Anterior cingulate cortex (tissue), 58 donors: ENCODE data around the gene ITGAX.
A peak's percentile ranks its signal among the peaks of the same experiment; 100 is the strongest.

ENCODE experiments used
- DNase-seq, 58 donors: peaks; one replicate each; lab custom pipeline; 2025; lab: John Stamatoyannopoulos, UW

Gene ITGAX

DNA sequence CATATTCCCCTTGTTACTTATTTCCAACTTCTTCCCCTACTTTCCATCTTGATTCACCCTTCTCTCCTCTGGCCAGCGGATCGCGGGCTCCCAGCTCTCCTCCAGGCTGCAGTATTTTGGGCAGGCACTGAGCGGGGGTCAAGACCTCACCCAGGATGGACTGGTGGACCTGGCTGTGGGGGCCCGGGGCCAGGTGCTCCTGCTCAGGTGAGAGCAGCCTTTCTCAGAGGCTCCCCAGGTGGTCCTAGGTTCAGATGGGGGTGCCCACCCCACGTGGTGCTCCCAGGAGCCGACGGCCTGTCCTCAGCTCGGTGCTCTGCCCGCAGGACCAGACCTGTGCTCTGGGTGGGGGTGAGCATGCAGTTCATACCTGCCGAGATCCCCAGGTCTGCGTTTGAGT, 16.0 kb downstream of the ITGAX start:
- DNase-seq, result no peak

DNA sequence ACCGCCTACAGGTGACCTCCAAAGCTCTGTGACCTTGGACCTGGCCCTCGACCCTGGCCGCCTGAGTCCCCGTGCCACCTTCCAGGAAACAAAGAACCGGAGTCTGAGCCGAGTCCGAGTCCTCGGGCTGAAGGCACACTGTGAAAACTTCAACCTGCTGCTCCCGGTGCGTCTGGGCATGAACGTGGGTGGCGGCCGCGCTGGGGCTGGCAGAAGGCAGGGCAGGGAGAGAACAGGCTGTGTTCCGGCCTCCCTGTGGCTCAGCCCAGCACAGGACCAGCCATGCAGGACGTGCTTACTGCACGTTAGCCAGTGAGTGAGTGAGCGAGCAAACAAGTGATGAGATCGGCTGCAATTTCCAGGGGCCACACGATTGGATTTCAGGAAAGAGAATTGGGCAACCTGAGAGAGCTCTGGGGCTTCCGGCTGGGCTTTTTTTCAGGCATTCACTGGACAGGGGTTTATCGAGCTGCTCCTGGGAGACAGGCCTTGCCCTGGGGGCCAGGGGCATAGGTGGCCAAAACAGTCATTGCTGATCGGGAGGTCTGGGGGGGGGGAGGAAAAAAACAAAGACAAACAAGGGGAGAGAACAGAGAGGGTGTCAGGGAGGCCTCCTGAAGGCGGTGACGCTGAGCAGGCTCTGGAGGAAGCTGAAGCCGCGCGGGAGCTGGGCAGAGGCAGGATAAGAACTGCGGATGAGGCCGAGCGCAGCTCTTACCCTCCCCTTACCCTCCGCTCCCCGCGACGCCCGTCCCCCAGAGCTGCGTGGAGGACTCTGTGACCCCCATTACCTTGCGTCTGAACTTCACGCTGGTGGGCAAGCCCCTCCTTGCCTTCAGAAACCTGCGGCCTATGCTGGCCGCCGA, 16.9 kb downstream of the ITGAX start:
- DNase-seq, result no peak

DNA sequence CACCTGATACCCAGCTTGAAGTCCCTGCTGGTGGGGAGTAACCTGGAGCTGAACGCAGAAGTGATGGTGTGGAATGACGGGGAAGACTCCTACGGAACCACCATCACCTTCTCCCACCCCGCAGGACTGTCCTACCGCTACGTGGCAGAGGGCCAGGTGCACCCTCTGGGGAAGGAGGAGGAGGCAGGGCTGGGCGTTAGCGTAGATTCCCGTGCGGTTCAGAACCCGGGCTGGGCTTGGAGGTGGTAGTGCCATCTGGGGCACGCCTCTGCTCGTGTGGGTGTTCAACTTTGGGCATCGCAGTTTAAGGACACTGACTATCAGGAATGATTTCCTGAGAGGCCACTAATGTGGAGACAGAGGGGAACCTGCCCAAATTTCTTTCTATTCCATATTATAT, 18.3 kb downstream of the ITGAX start:
- DNase-seq, result no peak

DNA sequence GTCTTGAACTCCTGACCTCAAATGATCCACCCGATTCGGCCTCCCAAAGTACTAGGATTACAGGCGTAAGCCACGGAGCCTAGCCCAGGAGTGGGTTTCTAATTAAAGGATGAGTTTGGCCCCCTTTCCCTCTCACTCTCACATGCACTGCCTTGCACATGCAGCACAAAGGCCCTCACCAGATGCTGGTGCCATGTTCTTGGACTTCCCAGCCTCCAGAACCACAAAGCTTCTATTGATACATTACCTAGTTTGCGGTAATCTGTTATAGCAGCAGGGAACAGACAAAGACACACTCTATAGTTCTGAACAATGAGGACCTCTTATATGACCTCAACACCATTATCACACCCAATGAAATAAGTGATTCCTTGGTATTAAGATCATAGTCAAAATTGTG, 20.3 kb downstream of the ITGAX start:
- no peak for DNase-seq

DNA sequence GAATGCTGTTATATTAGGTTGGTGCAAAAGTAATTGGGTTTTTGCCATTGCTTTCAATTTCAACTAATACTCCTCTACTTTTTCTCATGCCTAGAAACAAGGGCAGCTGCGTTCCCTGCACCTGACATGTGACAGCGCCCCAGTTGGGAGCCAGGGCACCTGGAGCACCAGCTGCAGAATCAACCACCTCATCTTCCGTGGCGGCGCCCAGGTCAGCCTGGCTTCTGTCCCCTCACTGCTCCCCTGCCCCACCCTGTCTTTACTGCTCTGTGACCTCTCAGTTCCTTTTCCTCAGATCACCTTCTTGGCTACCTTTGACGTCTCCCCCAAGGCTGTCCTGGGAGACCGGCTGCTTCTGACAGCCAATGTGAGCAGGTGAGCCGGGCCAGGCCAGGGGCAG, 21.7 kb downstream of the ITGAX start:
- DNase-seq, result no peak

DNA sequence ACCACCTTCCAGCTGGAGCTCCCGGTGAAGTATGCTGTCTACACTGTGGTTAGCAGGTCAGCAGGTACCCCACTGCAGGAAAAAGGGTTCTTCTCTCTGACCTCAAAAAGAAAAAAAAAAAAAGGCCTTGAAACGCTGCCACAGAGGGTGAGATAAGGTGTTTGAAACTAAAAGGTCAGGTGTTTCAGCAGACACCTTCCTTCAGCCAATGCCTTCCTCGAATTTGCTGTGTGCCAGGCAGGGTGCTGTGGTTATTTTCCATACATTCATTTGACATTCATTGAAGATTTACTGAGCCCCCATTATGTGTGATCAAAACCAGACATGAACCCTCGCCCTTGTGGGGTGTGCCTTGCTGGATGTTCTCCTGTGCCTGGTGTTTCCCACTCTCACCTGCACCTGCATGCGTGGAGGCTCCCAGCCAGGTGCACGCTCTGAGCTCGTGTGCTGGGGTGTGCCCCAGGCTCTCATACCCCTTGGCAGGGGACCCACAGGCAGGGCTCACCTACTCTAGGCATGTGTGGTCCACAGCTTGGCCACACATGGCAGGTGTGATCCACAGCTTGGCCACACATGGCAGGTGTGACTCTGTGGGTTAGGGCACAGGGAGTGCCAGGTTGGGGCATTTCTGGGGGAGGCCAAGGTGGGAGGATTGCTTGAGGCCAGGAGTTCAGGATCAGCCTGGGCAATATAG, 22.4 kb downstream of the ITGAX start:
- no peak for DNase-seq

DNA sequence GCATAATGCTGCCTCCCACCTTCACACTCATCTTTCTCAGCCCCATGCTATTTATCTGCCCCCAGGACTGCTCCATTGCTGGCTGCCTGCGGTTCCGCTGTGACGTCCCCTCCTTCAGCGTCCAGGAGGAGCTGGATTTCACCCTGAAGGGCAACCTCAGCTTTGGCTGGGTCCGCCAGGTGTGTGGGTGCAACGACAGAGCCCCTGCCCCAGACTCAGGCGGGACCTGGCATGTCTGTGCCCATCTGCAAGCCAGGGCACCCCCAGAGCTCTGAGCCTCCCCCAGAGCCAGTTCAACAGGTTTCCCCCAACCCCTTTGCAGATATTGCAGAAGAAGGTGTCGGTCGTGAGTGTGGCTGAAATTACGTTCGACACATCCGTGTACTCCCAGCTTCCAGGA, 25.2 kb downstream of the ITGAX start:
- no peak for DNase-seq

DNA sequence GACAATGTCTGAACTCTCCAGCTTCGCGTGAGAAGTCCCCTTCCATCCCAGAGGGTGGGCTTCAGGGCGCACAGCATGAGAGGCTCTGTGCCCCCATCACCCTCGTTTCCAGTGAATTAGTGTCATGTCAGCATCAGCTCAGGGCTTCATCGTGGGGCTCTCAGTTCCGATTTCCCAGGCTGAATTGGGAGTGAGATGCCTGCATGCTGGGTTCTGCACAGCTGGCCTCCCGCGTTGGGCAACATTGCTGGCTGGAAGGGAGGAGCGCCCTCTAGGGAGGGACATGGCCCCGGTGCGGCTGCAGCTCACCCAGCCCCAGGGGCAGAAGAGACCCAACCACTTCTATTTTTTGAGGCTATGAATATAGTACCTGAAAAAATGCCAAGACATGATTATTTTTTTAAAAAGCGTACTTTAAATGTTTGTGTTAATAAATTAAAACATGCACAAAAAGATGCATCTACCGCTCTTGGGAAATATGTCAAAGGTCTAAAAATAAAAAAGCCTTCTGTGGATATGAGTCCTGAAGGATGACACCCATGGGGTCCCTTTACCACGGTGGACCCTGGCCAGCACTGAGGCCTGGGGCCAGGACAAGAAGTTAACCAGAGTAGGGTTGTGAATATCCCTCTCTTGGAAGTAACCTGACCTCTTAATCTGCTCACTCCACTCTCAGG, 27.6 kb downstream of the ITGAX start:
- DNase-seq, result peak in 29 of 58 donors; percentile 2 to 56 (median 21)

DNA sequence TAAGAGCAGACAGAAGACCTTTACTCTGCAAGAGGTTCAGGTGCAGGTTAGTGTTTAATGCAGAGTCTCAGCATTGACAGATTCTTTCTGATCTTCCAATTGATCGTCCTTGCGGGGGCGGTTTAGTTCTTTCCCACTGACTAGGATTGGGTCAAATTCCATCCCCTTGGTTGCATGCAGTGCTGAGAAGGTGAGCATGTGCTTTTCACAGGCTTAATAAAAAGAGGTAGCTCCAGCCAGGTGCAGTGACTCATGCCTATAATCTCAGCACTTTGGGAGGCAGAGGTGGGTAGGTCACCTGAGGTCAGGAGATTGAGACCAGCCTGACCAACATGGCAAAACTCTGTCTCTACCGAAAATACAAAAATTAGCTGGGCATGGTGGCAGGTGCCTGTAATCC, 30.7 kb downstream of the ITGAX start:
- no peak for DNase-seq

DNA sequence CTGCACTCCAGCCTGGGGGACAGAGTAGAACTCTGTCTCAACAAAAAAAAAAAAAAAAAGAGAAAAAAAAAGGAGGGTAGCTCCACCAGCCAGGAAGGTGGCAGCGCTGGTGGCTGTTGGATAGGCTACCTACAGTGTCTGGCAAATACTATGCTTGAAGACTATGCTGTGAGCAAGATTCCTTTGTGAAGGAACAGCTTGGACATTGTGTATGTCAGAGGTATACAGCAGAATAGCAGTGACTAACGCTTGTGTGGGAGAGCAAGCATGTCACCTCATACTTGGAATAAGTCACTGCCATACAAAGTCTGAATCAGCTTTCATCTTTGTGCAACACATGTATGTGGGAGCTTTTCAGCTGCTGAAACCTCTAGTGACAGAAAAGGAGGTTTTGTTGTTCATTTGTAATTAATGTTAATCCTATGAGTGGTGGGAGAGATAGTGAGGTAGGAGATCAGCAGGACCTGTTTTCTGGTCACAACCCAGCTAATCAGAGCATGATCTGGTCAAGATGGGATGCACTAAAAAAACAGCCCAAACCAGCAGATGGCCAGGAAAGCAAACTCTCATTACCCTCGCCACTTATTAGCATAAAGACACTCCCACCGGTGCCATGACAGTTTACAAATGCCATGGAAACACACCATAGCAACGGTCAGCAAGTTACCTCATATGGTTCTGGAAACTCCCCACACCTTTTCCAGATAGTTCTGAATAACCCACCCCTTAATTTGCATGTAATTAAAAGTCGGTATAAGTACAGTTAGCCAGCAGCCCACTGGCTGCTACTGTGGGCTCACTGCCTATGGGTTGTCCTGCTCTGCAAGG, 31.4 kb downstream of the ITGAX start:
- DNase-seq, result peak in 10 of 58 donors; percentile 0 to 64 (median 15)

DNA sequence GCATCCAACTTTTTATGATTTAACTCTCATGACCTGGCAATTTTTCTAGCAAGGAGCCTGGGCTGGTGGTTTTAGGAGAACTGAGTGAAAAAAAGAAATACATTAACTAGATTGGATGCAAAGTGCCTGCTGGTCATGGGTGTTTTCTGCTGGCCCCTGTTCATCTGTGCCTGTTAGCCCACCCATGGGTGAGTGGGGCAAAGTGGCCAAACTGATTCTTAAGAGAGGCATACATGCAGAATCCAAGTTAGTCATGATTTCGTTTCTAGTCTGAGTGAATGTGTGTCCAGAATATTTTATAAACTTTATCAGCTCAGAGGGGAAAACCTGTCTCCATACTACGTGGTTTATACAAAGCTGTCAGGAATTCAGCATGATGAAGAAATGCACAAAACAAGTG, 33.6 kb downstream of the ITGAX start:
- no peak for DNase-seq

DNA sequence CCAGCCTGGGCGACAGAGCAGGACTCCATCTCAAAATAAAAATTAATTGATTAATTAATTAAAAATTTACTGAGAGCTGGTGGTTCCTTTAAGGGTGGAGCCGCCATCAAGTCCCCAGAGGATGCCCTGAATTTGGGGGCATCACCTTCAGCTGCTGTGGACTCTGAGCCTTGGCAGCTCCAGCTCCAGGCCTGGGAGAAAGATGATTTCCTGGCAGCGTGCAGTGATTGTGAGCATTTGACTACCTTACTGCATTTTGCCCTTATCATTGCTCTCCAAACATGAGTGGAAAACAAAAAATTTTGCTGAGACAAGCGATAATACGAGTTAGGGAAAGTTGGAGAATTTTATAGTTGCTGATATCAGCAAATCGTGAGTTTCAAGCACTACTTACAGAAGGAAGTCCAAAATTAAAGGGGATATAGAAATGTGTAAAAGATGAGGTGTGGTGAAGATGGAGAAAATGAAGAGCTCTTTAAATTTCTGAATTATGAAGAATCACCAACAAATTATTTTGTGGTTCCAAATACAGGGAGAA, 35.6 kb downstream of the ITGAX start:
- no peak for DNase-seq

DNA sequence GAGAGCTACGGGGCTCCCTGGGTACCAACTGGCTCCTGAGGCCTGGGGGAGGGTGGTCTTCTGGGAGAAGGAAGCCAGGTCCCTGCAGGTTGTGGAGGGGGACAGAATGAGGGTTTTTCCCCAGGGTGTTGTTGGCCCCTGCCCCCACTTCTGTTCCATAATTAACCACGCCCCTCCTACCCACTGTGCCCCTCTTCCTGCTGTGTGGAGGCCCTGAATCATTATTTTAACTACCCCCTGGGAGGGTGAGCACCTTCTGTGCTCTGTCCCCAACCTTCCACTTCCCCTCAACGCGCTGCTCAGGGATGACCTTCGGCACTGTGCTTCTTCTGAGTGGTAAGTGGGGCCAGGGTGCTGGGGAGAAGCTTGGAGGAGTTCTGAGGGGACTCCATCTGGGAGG, 38.1 kb downstream of the ITGAX start, which contains the start of gene ITGAD:
TSS of gene ITGAD (plus strand) at position 280 of the 400 bp plus-strand sequence. CDS start at position 306, 26 bp downstream.
- no peak for DNase-seq

DNA sequence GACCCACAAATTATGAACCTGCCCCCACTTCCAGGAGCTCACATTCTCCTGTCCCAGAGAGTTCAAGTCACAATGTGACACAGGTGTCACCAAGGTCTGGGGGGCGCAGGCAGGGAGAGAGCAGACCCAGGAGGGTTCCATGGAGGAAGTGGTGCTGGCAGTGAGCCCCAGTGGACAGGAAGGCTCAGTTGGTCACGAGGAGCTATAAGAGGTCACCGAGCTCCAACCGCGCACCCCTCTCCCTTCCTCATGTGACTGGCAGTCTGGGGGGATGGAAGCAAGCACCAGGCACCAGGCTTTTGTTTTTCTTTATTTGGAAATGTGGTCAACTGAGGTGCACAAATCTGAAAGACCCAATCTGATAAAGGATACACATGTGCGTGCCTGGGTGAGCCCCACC, 40.7 kb downstream of the ITGAX start:
- no peak for DNase-seq

DNA sequence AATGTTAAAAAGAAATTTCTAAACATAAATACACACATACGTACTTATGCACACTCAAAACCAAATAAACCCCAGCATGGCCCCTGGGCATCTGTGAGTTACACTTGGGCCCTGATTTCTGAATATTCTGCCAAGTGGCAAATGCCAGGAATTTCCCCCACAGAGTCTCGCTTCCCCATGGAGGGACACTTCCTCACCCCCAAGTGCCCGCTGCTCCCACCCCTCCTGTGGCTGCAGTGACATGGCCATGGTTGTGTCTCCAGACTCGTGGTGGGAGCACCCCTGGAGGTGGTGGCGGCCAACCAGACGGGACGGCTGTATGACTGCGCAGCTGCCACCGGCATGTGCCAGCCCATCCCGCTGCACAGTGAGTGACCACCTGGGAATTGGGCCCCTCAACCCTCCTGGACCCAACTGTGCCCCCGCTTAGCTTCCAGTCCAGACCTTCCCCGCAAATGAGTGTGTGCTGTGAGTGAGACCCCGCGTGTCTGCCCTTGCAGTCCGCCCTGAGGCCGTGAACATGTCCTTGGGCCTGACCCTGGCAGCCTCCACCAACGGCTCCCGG, 42.2 kb downstream of the ITGAX start:
- peak in 1 of 58 donors; percentile 0 for DNase-seq

DNA sequence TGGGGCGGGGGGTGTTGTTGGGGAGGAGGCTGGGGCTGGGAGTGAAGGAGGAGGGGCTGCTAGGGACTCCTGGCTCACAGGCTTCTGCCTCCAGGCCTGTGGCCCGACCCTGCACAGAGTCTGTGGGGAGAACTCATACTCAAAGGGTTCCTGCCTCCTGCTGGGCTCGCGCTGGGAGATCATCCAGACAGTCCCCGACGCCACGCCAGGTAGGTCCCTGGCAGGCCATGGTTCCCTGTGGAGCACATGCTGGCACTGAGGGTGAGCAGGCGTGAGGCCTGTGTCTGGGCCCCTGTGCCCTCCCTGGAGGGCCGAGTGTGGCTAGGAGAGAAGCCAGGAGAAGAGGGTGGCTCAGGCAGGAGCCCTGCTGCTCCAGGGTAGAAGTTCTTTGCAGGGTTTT, 42.7 kb downstream of the ITGAX start:
- DNase-seq, result no peak

DNA sequence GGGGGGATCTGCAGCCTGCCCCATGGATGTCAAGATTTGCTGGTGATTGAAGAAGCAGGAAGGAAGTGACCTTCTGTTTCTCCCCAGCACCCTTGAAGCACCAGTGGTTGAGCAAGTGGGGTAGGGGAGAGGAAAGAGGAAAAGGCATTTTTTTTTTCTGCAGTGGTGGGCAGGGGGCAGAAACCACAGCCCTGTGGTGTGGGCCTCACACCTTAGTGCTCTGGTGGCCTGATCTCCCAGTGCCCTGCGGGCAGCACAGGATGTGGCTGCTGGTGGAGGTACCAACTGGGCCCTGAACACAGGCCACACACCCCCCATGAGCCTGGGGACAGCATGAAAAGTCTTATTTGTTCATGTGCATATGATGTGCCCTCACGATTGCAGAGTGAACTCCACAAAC, 45.2 kb downstream of the ITGAX start:
- DNase-seq, result no peak

DNA sequence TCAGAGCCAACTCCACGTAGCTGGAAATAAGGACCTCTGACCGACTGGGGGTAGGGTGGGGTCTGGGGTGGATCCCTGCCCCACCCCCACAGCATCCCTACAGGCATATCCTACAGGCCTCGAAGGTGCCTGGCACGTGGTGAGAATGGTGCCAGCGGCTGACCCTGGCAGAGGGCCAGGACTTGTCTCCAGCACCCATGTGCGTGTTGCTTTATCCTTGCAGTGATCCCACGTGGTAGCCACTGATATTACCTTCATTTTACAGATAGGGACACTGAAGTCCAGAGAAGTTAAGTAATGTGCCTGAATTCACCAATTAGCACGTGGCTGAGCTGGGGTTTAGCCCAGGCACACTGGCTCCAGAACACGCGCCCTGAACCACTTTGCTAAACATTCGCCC, 46.5 kb downstream of the ITGAX start:
- DNase-seq, result no peak

DNA sequence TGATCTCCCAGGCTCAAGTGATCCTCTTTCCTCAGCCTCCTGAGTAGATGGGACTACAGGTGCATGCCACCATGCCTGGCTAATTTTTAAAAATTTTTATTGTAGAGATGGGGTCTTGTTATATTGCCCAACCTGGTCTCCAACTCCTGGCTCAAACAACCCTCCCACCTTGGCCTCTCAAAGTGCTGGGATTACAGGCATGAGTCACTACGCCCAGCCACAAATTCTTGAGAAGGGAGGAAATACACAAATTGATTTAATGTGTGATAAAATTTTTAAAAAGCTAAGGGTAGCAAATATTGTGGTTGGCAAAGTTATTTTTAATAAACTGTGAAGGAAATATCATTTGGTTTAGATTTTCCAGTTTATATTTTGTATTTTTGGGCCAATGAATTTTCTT, 47.7 kb downstream of the ITGAX start:
- no peak for DNase-seq
